Loucy (cell line): ENCODE data around the gene RPTOR.

Source experiments
- H2AFZ ChIP-seq: fragments of 200-600 bp; sonication (generic); 2 replicates; pipeline ENCODE4 v1.6.0; 2016; ENCODE audit warnings: antibody characterized with exemption, mild to moderate bottlenecking, low read length, moderate library complexity
- H3F3A ChIP-seq: fragments of 200-600 bp; 2 replicates; pipeline ENCODE4 v1.6.0; 2016; ENCODE audit warnings: antibody characterized with exemption, low read depth, mild to moderate bottlenecking
- H3K27me3 ChIP-seq: fragments of 200-600 bp; sonication (generic); 2 replicates; pipeline ENCODE4 v1.6.1; 2014; ENCODE audit warnings: low read length, mild to moderate bottlenecking; ENCODE audit not compliant: insufficient read depth, poor library complexity, severe bottlenecking
- H3K36me3 ChIP-seq: fragments of 200-600 bp; sonication (generic); 2 replicates; pipeline ENCODE4 v1.6.1; 2016; ENCODE audit warnings: low read length; ENCODE audit not compliant: insufficient read depth
- H3K4me1 ChIP-seq: fragments of 200-600 bp; sonication (generic); 2 replicates; pipeline ENCODE4 v1.5.1; 2014; ENCODE audit warnings: low read length, mild to moderate bottlenecking; ENCODE audit not compliant: insufficient read depth, poor library complexity, severe bottlenecking
- H3K4me2 ChIP-seq: fragments of 200-600 bp; sonication (generic); 2 replicates; pipeline ENCODE4 v1.6.0; 2014; ENCODE audit warnings: antibody characterized with exemption, low read length, low read depth, mild to moderate bottlenecking; ENCODE audit not compliant: poor library complexity, severe bottlenecking
- H3K4me3 ChIP-seq: fragments of 200-600 bp; sonication (generic); 2 replicates; pipeline ENCODE4 v1.5.1; 2014; ENCODE audit warnings: low read length, mild to moderate bottlenecking, mixed read lengths; ENCODE audit not compliant: poor library complexity, severe bottlenecking
- H3K79me2 ChIP-seq: fragments of 200-600 bp; sonication (generic); 2 replicates; pipeline ENCODE4 v1.6.1; 2014; ENCODE audit warnings: low read length; ENCODE audit not compliant: insufficient read depth
- H3K9ac ChIP-seq: fragments of 200-600 bp; sonication (generic); 2 replicates; pipeline ENCODE4 v1.6.0; 2014; ENCODE audit warnings: mild to moderate bottlenecking, low read depth, low read length, moderate library complexity; ENCODE audit not compliant: poor library complexity, severe bottlenecking
- H3K9me2 ChIP-seq: fragments of 200-600 bp; sonication (generic); replicated peaks from 2 replicates; pipeline ENCODE4 v1.6.1; 2016; ENCODE audit warnings: low read depth, low read length, mixed read lengths
- H3K9me3 ChIP-seq: fragments of 200-600 bp; sonication (generic); 2 replicates; pipeline ENCODE4 v1.6.1; 2014; ENCODE audit warnings: mild to moderate bottlenecking, antibody characterized with exemption, low read length, low read depth; ENCODE audit not compliant: insufficient read depth
- H4K20me1 ChIP-seq: fragments of 200-600 bp; sonication (generic); 2 replicates; pipeline ENCODE4 v1.6.0; 2014; ENCODE audit warnings: antibody characterized with exemption, low read length, mild to moderate bottlenecking; ENCODE audit not compliant: insufficient read depth, poor library complexity, severe bottlenecking
- EZH2phosphoT487 ChIP-seq: fragments of 200-600 bp; IDR thresholded peaks from 2 replicates; pipeline ENCODE4 v1.6.1; 2018; ENCODE audit warnings: antibody characterized with exemption, mild to moderate bottlenecking, moderate library complexity, borderline replicate concordance
- TF ChIP-seq, protein P1 (sequence below): fragments of 200-600 bp; sonication (generic); conservative IDR thresholded peaks from 2 replicates; pipeline ENCODE4 v1.5.1; 2014; ENCODE audit warnings: mild to moderate bottlenecking, antibody characterized with exemption, low read length

Gene RPTOR

DNA sequence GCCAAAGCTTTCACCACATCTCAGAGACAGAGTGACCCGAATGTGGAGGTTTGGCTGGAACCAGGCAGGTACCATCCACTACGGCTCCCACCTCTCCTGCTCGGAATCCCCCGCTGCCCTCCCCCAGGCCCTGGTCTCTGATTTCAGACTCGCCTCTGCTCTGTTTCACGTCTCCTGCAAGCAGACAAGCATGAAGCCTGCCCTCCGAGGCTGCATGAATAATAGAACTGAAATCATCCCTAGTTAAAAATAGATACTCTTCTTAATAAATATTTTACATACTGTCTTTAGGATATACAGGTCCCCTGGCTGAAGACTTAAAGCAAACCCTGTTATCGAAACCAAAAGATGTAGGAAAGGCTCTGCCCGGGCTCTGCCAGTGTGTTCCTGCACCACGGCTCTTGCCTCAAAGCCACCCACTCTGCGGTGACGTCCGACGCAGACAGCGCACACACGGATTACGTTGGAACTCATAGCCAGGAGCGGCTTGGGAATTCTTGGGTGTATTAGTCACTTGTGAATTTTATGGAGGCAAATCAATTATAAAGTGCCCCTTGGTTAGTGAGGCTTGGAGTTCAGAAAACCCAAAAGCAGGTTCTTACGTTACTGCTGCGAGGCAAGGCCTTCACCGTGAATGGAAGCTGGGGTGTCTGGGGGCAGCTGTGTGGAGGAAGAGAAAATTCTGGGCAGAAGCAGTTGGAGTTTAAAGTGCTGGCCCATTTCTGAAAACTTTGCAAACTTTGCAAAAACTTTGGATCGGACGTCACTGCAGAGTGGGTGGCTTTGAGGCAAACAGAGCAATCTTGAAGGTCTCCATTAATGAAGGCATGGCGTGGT, 42.7 kb upstream of the RPTOR start:
- TF ChIP-seq, protein P1, sequence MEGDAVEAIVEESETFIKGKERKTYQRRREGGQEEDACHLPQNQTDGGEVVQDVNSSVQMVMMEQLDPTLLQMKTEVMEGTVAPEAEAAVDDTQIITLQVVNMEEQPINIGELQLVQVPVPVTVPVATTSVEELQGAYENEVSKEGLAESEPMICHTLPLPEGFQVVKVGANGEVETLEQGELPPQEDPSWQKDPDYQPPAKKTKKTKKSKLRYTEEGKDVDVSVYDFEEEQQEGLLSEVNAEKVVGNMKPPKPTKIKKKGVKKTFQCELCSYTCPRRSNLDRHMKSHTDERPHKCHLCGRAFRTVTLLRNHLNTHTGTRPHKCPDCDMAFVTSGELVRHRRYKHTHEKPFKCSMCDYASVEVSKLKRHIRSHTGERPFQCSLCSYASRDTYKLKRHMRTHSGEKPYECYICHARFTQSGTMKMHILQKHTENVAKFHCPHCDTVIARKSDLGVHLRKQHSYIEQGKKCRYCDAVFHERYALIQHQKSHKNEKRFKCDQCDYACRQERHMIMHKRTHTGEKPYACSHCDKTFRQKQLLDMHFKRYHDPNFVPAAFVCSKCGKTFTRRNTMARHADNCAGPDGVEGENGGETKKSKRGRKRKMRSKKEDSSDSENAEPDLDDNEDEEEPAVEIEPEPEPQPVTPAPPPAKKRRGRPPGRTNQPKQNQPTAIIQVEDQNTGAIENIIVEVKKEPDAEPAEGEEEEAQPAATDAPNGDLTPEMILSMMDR, result no peak
- no peak for TF ChIP-seq EZH2phosphoT487
- Histone ChIP-seq H3K79me2 (no peaks in the 10 kb centered on the region), H3K27me3 (no peaks in the 10 kb centered on the region), H3K9me3 (no peaks in the 10 kb centered on the region), H3K9ac (no peak overlapping the region), H2AFZ (no peak overlapping the region), H3K4me1 (no peaks in the 10 kb centered on the region), H4K20me1 (no peaks in the 10 kb centered on the region), H3K36me3 (no peaks in the 10 kb centered on the region), H3K4me2 (no peak overlapping the region), H3K9me2 (no peaks in the 10 kb centered on the region), H3F3A (no peaks in the 10 kb centered on the region), H3K4me3 (no peak overlapping the region)

GRCh38 chr17:80502578-80502877, 42.1 kb upstream of the RPTOR start:
- Histone ChIP-seq H3K9me2 (no peaks in the 10 kb centered on the region), H3K79me2 (no peaks in the 10 kb centered on the region), H3K36me3 (no peaks in the 10 kb centered on the region), H3K9me3 (no peaks in the 10 kb centered on the region), H3K4me2 (no peak overlapping the region), H3F3A (no peaks in the 10 kb centered on the region), H3K4me1 (no peaks in the 10 kb centered on the region), H3K27me3 (no peaks in the 10 kb centered on the region), H4K20me1 (no peaks in the 10 kb centered on the region), H3K9ac (no peak overlapping the region), H3K4me3 (no peak overlapping the region), H2AFZ (no peak overlapping the region)
- TF ChIP-seq EZH2phosphoT487, result no peak
- TF ChIP-seq, protein P1, result no peak

DNA sequence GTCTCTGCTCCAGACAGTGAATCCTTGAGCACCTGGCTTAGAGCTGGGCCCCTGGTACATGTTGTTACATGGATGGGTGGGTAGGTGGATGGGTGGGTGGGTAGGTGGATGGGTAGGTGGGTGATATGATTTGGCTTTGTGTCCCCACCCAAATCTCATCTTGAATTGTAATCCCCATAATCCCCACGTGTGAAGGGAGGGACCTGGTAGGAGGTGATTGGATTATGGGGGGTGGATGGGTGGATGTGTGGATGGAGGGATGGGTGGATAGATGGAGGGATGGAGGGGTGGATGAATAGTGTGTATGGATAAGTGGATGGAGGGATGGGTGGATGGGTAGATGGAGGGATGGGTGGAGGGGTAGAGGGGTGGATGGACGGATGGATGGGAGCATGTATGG, 41.6 kb upstream of the RPTOR start:
- Histone ChIP-seq H3K36me3 (no peaks in the 10 kb centered on the region), H2AFZ (no peak overlapping the region), H3K4me3 (no peak overlapping the region), H3K27me3 (no peaks in the 10 kb centered on the region), H3K9me3 (no peaks in the 10 kb centered on the region), H3K9me2 (no peaks in the 10 kb centered on the region), H3K4me1 (no peaks in the 10 kb centered on the region), H3F3A (no peaks in the 10 kb centered on the region), H3K9ac (no peak overlapping the region), H3K4me2 (no peak overlapping the region), H3K79me2 (no peaks in the 10 kb centered on the region), H4K20me1 (no peaks in the 10 kb centered on the region)
- TF ChIP-seq, protein P1, result no peak
- TF ChIP-seq EZH2phosphoT487, result no peak
